GM21526 (cell line): ENCODE data around the gene TMEM221.

Experiments
- ATAC-seq: cut with Tn5 transposase; IDR thresholded peaks from one replicate; pipeline ENCODE4 v1.9.1; 2021; ENCODE audit warnings: moderate library complexity; ENCODE audit not compliant: unreplicated experiment, low FRiP score

Gene TMEM221

GRCh38 chr19:17406887-17407196, 41.6 kb downstream of the TMEM221 start:
- ATAC-seq, result no peak

GRCh38 chr19:17406046-17406886, 42.2 kb downstream of the TMEM221 start:
- peak; percentile 8 for ATAC-seq

- ATAC-seq, result peak; percentile 76
Measured at GRCh38 chr19:17405250-17406045, 43.0 kb downstream of the TMEM221 start, which contains the start of gene BST2. Gene BST2 (minus strand): TSS chr19:17405630. CDS start chr19:17405575, 55 bp downstream.

GRCh38 chr19:17404621-17405249, 43.7 kb downstream of the TMEM221 start:
- peak; percentile 15 for ATAC-seq

GRCh38 chr19:17404015-17404414, 44.5 kb downstream of the TMEM221 start:
- ATAC-seq, result no peak

GRCh38 chr19:17402982-17403855, 45.2 kb downstream of the TMEM221 start:
- no peak for ATAC-seq

- ATAC-seq, result no peak
Measured at GRCh38 chr19:17401628-17402027, 46.8 kb downstream of the TMEM221 start.

GRCh38 chr19:17398902-17399527, 49.5 kb downstream of the TMEM221 start:
- ATAC-seq, result no peak

- no peak for ATAC-seq
Measured at GRCh38 chr19:17394891-17395415, 53.5 kb downstream of the TMEM221 start.

- ATAC-seq, result no peak
Measured at GRCh38 chr19:17393914-17394313, 54.6 kb downstream of the TMEM221 start, which contains the start of gene CCDC194. Gene CCDC194 (minus strand): TSS chr19:17394196. CDS start chr19:17394158, 38 bp downstream.

- no peak for ATAC-seq
Measured at GRCh38 chr19:17393002-17393401, 55.5 kb downstream of the TMEM221 start.

GRCh38 chr19:17391371-17392151, 56.9 kb downstream of the TMEM221 start:
- no peak for ATAC-seq

- peak; percentile 79 for ATAC-seq
Measured at GRCh38 chr19:17390665-17391370, 57.6 kb downstream of the TMEM221 start.

GRCh38 chr19:17389957-17390664, 58.4 kb downstream of the TMEM221 start:
- no peak for ATAC-seq

- no peak for ATAC-seq
Measured at GRCh38 chr19:17389288-17389687, 59.2 kb downstream of the TMEM221 start.

GRCh38 chr19:17385878-17386611, 62.4 kb downstream of the TMEM221 start:
- ATAC-seq, result no peak
